Measurements from ENCODE around the gene EEPD1. TPM values are rescaled to one million over a fixed set of nuclear protein-coding genes. Genes with fewer than 3 reads are reported as not detected.

Gene EEPD1
- total RNA-seq, 1 donor from 2014 or later, result 7.1 TPM

DNA sequence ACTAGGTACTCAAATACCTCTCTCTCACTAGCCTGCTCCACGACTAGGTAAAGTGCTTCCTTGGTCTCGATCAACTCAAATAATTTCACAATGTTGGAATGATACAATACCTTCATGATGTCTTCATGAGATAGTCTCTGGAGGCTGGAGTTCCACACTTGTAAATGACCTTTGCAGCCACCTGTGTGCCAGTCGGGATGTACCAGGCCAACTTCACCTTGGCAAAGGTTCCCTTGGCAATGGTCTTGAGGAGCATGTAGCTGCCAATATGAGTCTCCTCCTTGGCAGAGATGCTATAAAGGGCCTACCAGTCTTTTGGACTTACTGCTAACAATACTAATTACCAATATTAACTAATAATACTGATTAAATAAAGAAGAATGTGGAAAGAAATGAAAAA lies 42.5 kb upstream of the EEPD1 start:
- Histone ChIP-seq H3K27me3 (ENCODE audit: low read depth) (no peaks in the 10 kb centered on the region), H3K36me3 (no peaks in the 10 kb centered on the region), H3K9me3 (replicated peaks) (peaks cover 7% of the 10 kb centered on the region), H3K4me1 (peaks cover 5% of the 10 kb centered on the region), H3K27ac (replicated peaks) (no peak overlapping the region), H3K4me3 (no peak overlapping the region)
- TF ChIP-seq, protein P1, sequence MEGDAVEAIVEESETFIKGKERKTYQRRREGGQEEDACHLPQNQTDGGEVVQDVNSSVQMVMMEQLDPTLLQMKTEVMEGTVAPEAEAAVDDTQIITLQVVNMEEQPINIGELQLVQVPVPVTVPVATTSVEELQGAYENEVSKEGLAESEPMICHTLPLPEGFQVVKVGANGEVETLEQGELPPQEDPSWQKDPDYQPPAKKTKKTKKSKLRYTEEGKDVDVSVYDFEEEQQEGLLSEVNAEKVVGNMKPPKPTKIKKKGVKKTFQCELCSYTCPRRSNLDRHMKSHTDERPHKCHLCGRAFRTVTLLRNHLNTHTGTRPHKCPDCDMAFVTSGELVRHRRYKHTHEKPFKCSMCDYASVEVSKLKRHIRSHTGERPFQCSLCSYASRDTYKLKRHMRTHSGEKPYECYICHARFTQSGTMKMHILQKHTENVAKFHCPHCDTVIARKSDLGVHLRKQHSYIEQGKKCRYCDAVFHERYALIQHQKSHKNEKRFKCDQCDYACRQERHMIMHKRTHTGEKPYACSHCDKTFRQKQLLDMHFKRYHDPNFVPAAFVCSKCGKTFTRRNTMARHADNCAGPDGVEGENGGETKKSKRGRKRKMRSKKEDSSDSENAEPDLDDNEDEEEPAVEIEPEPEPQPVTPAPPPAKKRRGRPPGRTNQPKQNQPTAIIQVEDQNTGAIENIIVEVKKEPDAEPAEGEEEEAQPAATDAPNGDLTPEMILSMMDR (IDR thresholded peaks at IDR 0.05; ENCODE audit: borderline replicate concordance), result no peak
- DNase-seq, result no peak
- intact Hi-C loops (cut with micrococcal nuclease), result no loop called here

DNA sequence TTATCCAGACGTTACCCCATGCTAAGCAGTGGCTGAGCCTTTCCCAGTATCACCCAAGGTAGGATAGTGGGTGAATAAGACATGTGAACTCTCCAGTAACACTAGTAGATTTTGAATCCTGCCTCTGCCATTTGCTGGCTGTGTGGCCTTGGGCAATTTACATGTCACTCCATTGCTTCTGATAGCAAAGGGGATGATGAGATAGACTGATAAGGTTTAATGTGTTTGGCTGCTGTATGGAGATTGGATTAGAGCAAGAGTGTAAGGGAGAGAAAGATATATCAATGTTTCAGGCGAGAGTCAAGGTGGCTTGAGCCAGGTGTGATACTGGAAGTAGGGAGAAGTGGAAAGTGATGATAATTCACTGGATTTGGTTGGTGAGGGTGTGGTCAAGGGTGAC lies 40.1 kb upstream of the EEPD1 start:
- TF ChIP-seq, protein P1 (IDR thresholded peaks at IDR 0.05; ENCODE audit: borderline replicate concordance), result no peak
- Histone ChIP-seq H3K27ac (replicated peaks) (no peak overlapping the region), H3K4me3 (no peak overlapping the region), H3K36me3 (no peaks in the 10 kb centered on the region), H3K27me3 (ENCODE audit: low read depth) (no peaks in the 10 kb centered on the region), H3K4me1 (peaks cover 28% of the 10 kb centered on the region), H3K9me3 (replicated peaks) (peaks cover 5% of the 10 kb centered on the region)
- intact Hi-C loops (cut with micrococcal nuclease), result no loop called here
- no peak for DNase-seq

DNA sequence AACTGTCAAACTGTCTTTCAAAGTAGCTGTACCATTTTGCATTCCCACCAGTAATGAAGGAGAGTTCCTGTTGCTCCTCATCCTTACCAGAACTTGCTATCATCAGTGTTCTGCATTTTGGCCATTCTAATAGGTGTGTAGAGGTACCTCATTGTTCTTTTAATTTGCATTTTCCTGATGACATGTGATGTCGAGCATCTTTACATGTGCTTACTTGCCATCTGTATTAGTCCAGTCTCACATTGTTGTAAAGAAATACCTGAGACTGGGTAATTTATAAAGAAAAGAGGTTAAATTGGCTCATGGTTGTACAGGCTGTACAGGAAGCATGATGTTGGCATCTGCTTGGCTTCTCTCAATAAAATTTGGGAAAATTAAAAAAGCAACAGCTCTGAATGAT lies 38.7 kb upstream of the EEPD1 start:
- peaks cover 34% of the 10 kb centered on the region for H3K4me1 ChIP-seq
- H3K4me3 ChIP-seq, result no peak overlapping the region
- H3K27ac ChIP-seq (replicated peaks), result no peak overlapping the region
- H3K9me3 ChIP-seq (replicated peaks), result no peaks in the 10 kb centered on the region
- no peak for DNase-seq
- TF ChIP-seq, protein P1 (IDR thresholded peaks at IDR 0.05; ENCODE audit: borderline replicate concordance), result no peak
- no peaks in the 10 kb centered on the region for H3K27me3 ChIP-seq (ENCODE audit: low read depth)
- intact Hi-C loops (cut with micrococcal nuclease), result no loop called here
- no peaks in the 10 kb centered on the region for H3K36me3 ChIP-seq

DNA sequence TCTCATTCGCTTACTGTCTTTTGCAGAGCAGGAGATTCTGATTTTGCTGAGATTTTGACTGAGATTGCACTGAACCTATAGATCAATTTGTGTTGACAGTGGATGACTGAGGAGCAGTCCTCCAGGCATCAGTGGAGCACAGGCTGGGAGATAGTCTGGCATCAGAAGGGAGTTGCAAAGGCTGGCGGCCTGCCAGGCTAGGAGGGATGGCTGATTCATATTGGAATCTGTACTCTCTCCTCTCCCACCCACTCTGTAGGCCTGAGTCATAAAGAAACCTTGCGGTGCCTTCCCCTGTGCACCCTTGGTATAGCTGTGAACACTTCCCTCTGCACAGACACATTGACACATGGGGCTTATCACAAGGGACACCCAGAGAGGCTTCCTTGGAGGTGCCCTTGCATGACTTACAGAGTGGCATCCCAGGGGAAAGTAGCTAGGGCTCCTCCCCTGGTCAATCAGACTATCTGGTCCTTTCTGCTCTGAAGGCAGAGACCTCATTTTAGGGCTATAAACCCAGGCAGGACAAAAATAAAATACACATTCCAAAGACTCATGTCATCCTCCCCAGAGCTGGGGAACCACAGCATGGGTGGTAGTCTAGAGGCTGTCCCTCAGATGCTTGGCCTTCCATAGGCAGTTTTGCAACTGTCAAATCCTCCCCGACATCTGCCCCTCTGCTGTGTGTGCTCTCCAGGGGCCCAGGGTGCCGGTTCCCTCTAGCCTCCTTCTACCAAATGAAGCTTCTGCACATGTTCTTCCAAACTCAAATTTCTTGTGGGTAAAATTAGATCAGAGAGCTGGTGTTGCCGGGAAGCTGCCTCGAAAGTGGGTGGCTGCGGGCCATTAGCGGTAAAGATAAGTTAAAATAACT lies 37.4 kb upstream of the EEPD1 start:
- Histone ChIP-seq H3K36me3 (no peaks in the 10 kb centered on the region), H3K27me3 (ENCODE audit: low read depth) (no peaks in the 10 kb centered on the region), H3K4me3 (no peak overlapping the region), H3K27ac (replicated peaks) (peak overlapping the region; percentile 29), H3K4me1 (peaks cover 46% of the 10 kb centered on the region), H3K9me3 (replicated peaks) (no peaks in the 10 kb centered on the region)
- intact Hi-C loops (cut with micrococcal nuclease), result no loop called here
- TF ChIP-seq, protein P1 (IDR thresholded peaks at IDR 0.05; ENCODE audit: borderline replicate concordance), result no peak
- DNase-seq, result peak; percentile 56

DNA sequence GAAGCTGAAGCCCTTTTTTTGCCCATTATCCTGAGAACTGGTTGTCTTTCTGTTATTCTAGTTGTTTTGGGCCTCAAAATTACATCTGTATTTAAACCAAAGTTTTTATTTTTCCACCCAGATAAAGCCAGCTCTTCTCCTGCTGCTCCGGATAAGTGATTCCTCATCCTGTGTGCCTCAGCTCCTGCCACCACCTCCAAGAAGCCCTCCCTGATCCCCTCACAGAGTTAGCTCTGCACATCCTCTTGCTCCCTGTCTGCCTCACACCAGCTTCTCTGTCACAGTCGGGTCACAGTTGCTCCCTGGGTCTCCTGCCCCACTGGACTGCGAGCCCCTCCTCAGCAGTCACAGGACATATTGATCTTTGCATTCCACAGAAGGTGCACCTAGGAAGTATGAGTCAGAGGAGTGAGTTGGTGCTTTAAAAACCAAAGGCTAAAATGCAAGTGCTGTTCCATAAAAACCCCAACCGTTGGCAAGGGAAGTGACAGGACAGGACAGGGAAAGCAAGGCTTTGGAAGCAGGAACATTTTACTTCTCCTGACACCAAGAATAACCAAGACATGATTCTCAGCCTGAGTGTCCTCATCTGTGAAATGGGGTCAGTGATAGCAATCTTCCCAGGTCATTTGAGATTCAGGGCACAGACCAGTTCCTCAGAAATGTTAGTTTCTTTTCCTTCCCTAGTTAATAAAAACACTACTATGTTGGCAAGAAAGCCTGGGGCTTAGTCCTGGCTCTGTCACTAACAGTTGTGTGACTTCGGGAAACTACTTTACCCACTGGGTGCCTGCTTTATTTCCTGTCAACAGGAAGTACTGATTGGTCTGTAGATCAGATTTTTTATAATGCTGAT lies 36.5 kb upstream of the EEPD1 start:
- intact Hi-C loops (cut with micrococcal nuclease), result no loop called here
- no peak overlapping the region for H3K4me3 ChIP-seq
- TF ChIP-seq, protein P1 (IDR thresholded peaks at IDR 0.05; ENCODE audit: borderline replicate concordance), result no peak
- no peaks in the 10 kb centered on the region for H3K9me3 ChIP-seq (replicated peaks)
- peak overlapping the region; percentile 29 for H3K27ac ChIP-seq (replicated peaks)
- no peak for DNase-seq
- H3K4me1 ChIP-seq, result peaks cover 46% of the 10 kb centered on the region
- no peaks in the 10 kb centered on the region for H3K27me3 ChIP-seq (ENCODE audit: low read depth)
- H3K36me3 ChIP-seq, result no peaks in the 10 kb centered on the region
